GM12892 (cell line): ENCODE results near the gene HFM1.

Experiments
- POLR2A ChIP-seq: IDR thresholded peaks from 2 replicates; pipeline ENCODE4 v1.6.1; 2011; ENCODE audit warnings: low read depth, low read length, control low read depth
- POLR2AphosphoS5 ChIP-seq: IDR thresholded peaks from 2 replicates; pipeline ENCODE4 v1.6.1; 2011; ENCODE audit warnings: low read depth, low read length, control low read depth
- TAF1 ChIP-seq: IDR thresholded peaks from 2 replicates; pipeline ENCODE4 v1.6.1; 2011; ENCODE audit warnings: low read depth, mild to moderate bottlenecking, control low read depth, low read length, borderline replicate concordance

- TF ChIP-seq POLR2A (no peak), TAF1 (no peak), POLR2AphosphoS5 (no peak)
Observed at GRCh38 chr1:91244737-91245136, 159.9 kb downstream of the HFM1 start.
